22Rv1 (cell line): ENCODE measurements around the gene TSHZ1.

ENCODE experiments used
- H3K27ac ChIP-seq: fragments of 450-650 bp; 2 replicates; pipeline ENCODE4 v1.5.1; 2017
- ZFX ChIP-seq: fragments of 450-650 bp; IDR thresholded peaks from 2 replicates; pipeline ENCODE4 v1.6.1; 2017; ENCODE audit warnings: antibody characterized with exemption, borderline replicate concordance
- TF ChIP-seq, protein P1 (sequence below): fragments of 450-650 bp; IDR thresholded peaks from 2 replicates; pipeline ENCODE4 v1.5.1; 2017; ENCODE audit warnings: mild to moderate bottlenecking

TSHZ1 gene

DNA sequence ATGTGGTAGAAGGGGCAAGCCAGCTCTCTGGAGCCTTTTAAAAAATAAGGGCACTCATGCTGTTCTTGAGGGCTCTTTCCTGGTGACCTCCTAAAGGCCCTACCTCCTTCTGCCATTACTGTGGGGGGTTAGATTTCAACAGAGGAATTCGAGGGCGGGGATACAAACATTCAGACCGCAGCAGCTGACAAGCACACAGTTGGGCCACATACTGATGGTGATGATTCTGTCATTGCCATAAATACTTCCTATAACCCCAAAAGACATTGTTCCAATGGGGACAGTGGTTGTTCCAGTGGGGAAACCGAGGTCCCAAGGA, 67.0 kb downstream of the TSHZ1 start:
- H3K27ac ChIP-seq: no peak overlapping the region
- TF ChIP-seq, protein P1, sequence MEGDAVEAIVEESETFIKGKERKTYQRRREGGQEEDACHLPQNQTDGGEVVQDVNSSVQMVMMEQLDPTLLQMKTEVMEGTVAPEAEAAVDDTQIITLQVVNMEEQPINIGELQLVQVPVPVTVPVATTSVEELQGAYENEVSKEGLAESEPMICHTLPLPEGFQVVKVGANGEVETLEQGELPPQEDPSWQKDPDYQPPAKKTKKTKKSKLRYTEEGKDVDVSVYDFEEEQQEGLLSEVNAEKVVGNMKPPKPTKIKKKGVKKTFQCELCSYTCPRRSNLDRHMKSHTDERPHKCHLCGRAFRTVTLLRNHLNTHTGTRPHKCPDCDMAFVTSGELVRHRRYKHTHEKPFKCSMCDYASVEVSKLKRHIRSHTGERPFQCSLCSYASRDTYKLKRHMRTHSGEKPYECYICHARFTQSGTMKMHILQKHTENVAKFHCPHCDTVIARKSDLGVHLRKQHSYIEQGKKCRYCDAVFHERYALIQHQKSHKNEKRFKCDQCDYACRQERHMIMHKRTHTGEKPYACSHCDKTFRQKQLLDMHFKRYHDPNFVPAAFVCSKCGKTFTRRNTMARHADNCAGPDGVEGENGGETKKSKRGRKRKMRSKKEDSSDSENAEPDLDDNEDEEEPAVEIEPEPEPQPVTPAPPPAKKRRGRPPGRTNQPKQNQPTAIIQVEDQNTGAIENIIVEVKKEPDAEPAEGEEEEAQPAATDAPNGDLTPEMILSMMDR: no peak
- TF ChIP-seq ZFX: no peak

- no peak overlapping the region for H3K27ac ChIP-seq
- no peak for TF ChIP-seq ZFX
- TF ChIP-seq, protein P1: no peak
These were observed 68.8 kb downstream of the TSHZ1 start for GRCh38 chr18:75279381-75279780.

- TF ChIP-seq ZFX: no peak
- TF ChIP-seq, protein P1: no peak
These were observed 70.1 kb downstream of the TSHZ1 start for GRCh38 chr18:75280427-75281280.

DNA sequence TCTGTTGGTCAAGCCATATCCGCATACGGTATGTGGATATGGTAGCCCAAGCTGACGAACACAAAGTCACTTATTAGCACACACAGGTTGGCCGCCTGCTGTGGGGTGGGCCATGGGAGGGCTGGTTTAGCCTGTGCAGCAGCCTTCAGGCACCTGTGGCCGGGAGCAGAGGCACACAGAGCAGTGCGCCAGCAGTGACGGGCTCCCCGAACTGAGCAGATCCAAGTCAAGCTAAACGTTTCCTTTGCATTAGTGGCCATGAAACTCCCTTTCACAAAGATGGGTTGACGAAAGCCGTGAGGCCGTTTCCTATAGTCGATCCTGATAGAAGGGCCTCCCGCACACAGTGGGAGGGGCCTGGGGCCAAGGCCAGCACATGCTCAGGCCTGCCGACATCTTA, 72.1 kb downstream of the TSHZ1 start:
- H3K27ac ChIP-seq: no peak overlapping the region
- TF ChIP-seq, protein P1: no peak
- TF ChIP-seq ZFX: no peak

More at GRCh38 chr18:75280427-75281280, 70.1 kb downstream of the TSHZ1 start:
- H3K27ac ChIP-seq: no peak overlapping the region

- H3K27ac ChIP-seq: no peak overlapping the region
- TF ChIP-seq, protein P1: no peak
- no peak for TF ChIP-seq ZFX
These were observed 73.1 kb downstream of the TSHZ1 start for GRCh38 chr18:75283731-75284130.

- no peak overlapping the region for H3K27ac ChIP-seq
- TF ChIP-seq ZFX: no peak
- TF ChIP-seq, protein P1: no peak
These were observed 74.0 kb downstream of the TSHZ1 start for GRCh38 chr18:75284566-75284965.

- H3K27ac ChIP-seq: no peak overlapping the region
- TF ChIP-seq, protein P1: no peak
- no peak for TF ChIP-seq ZFX
These were observed 75.3 kb downstream of the TSHZ1 start for GRCh38 chr18:75285876-75286275.
